ENCODE data around the gene FBXW5. TPM values are rescaled to one million over a fixed set of nuclear protein-coding genes. Genes with fewer than 3 reads are reported as not detected.

Gene FBXW5
- total RNA-seq, 1 experiment from 2014 or later: 50.8 TPM

DNA sequence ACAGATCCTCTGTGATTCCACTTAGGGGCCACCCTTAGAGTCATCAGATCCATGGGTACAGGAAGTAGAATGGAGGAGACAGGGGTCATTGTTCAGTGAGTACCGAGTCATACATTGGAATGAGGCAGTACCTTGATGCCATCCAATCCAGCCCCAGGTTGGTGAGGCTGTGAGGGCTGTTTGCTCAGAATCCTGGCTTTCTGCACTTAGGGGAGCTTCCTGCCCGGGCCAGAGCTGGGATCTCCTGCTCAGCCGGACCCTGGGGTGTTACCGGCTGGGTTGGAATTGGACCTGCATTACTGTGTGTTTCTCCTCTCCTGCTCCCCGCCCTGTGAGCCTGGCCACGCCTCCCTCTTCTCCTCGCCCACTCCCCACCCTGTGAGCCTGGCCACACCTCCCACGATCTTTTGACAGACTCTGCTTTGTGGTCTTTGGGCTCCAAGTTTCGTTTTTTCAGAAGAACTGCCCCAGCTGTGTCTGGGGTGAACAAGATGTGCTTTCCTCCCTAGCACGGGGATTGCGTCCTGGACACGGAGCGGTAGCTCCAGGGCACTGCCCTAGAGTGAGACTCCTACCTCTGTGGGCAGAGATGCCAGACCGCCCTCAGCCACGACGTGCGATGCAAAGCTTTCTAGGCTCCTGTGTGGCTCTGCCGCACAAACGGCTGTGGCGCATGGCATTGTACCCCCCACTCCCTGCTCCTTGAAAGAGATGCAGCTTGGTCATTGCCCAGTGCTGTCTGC is 42.9 kb downstream of the FBXW5 start:
- Mint-ChIP-seq H3K4me1 (ENCODE audit: low read depth, unreplicated experiment) (peaks cover 21% of the 10 kb centered on the region), H3K4me3 (ENCODE audit: low read depth, unreplicated experiment) (peak overlapping the region; percentile 58), H3K27me3 (ENCODE audit: unreplicated experiment) (no peaks in the 10 kb centered on the region), H3K9me3 (ENCODE audit: low read depth, unreplicated experiment) (no peaks in the 10 kb centered on the region), H3K36me3 (ENCODE audit: insufficient read depth, unreplicated experiment) (peaks cover 54% of the 10 kb centered on the region), H3K27ac (ENCODE audit: unreplicated experiment) (peak overlapping the region; percentile 95)
- intact Hi-C loops (cut with micrococcal nuclease; ENCODE audit: unreplicated experiment): loop anchor here (2.0 kb wide), 1 partner anchor 15 kb away; the partner anchor contains the start of gene TRAF2
- DNase-seq: peak; percentile 85
- no TSS peak for BruUV-seq (replicated peaks)
- TF ChIP-seq CTCF (IDR thresholded peaks at IDR 0.05; ENCODE audit: unreplicated experiment): no peak
- CTCF ChIA-PET: interaction anchor here (0.6 to 2.3 kb wide), 7 partner anchors 16 to 127 kb away, joined by 3 to 12 read pairs (median 4); partner anchors contain the start of gene TRAF2

DNA sequence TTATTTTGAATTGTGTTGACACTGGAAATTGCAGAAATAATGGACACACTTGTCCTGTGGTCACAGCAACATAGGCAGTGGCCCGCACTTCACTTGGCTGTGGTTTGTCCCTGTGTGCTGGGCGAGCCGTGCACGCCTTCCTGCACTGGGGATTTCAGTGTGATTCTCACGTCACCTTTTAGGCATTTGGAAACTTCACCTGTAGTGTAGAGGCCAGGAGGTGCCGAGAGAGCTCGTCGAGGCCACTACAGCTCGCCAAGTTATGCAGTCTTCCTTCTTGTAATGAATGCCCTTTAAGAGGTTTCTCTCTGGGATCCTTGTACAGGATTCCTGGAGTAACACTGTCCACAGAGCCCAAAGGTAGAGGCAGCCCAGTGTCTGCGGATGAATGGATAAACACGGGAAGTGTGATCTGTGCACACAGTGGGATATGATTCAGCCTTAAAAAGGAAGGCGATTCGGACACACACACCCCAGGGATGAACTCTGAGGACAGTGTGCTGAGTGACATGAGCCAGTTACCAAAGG is 43.5 kb downstream of the FBXW5 start:
- H3K36me3 Mint-ChIP-seq (ENCODE audit: insufficient read depth, unreplicated experiment): peaks cover 56% of the 10 kb centered on the region
- no peak for TF ChIP-seq CTCF (IDR thresholded peaks at IDR 0.05; ENCODE audit: unreplicated experiment)
- BruUV-seq (replicated peaks): TSS peak; percentile 81
- H3K27me3 Mint-ChIP-seq (ENCODE audit: unreplicated experiment): no peaks in the 10 kb centered on the region
- intact Hi-C loops (cut with micrococcal nuclease; ENCODE audit: unreplicated experiment): loop anchor here (2.0 kb wide), 1 partner anchor 14 kb away; the partner anchor contains the start of gene TRAF2
- CTCF ChIA-PET: interaction anchor here (0.6 to 2.3 kb wide), 6 partner anchors 15 to 128 kb away, joined by 3 to 12 read pairs (median 4); partner anchors contain the start of gene TRAF2
- peaks cover 21% of the 10 kb centered on the region for H3K4me1 Mint-ChIP-seq (ENCODE audit: low read depth, unreplicated experiment)
- DNase-seq: peak; percentile 63
- no peaks in the 10 kb centered on the region for H3K9me3 Mint-ChIP-seq (ENCODE audit: low read depth, unreplicated experiment)
- H3K4me3 Mint-ChIP-seq (ENCODE audit: low read depth, unreplicated experiment): peak overlapping the region; percentile 58
- H3K27ac Mint-ChIP-seq (ENCODE audit: unreplicated experiment): peak overlapping the region; percentile 95

DNA sequence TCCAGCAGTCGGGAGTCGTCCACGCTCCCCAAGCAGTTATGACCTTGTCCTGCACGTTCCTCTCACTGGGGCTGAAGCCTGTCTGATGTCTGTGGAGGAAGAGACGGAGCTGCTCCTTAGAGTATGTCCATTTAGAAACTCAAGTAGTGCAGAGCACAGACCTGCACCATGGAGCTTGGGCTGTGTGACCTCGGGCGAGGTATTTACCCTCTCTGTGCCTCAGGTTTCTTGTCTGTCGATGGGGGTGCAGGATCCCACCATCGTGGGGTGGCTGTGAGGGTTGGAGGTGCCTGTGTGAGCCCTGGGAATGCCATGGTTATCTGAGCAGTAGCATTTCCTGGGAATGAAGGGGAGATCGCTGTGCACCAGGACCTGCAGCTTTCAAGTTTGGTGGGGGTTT is 44.0 kb downstream of the FBXW5 start:
- no peak for TF ChIP-seq CTCF (IDR thresholded peaks at IDR 0.05; ENCODE audit: unreplicated experiment)
- CTCF ChIA-PET: interaction anchor here (0.6 to 2.3 kb wide), 4 partner anchors 14 to 522 kb away, joined by 4 to 12 read pairs (median 8); partner anchors contain the start of gene TRAF2
- peaks cover 59% of the 10 kb centered on the region for H3K36me3 Mint-ChIP-seq (ENCODE audit: insufficient read depth, unreplicated experiment)

DNA sequence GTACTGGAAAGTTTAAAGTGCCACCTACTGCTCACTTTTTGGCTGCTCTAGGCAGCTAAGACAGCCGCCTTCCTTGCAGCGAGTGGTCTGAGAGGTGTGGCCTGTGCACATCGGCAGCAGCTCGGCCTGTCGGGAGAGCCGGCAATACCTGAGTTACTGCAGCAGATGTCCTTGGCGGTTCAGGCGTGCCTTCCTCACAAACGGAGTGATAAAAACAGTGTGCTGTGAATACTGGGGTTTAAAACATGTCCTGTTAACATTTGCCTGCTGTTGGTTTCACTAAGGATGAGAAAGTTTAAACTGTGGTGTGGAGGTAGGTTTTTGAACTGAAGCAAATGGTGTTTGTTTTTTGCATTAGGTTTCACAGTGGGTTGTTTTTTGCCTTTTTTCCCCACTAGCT is 45.3 kb downstream of the FBXW5 start:
- Mint-ChIP-seq H3K9me3 (ENCODE audit: low read depth, unreplicated experiment) (no peaks in the 10 kb centered on the region), H3K27ac (ENCODE audit: unreplicated experiment) (no peak overlapping the region), H3K4me3 (ENCODE audit: low read depth, unreplicated experiment) (no peak overlapping the region), H3K36me3 (ENCODE audit: insufficient read depth, unreplicated experiment) (peaks cover 60% of the 10 kb centered on the region), H3K4me1 (ENCODE audit: low read depth, unreplicated experiment) (peaks cover 30% of the 10 kb centered on the region), H3K27me3 (ENCODE audit: unreplicated experiment) (no peaks in the 10 kb centered on the region)
- no peak for TF ChIP-seq CTCF (IDR thresholded peaks at IDR 0.05; ENCODE audit: unreplicated experiment)
- BruUV-seq (replicated peaks): no TSS peak
- intact Hi-C loops (cut with micrococcal nuclease; ENCODE audit: unreplicated experiment): no loop called here
- DNase-seq: no peak
- CTCF ChIA-PET: no interaction called here

More for the DNA sequence above, 44.0 kb downstream of the FBXW5 start:
- intact Hi-C loops (cut with micrococcal nuclease; ENCODE audit: unreplicated experiment): loop anchor here (2.0 kb wide), 1 partner anchor 14 kb away; the partner anchor contains the start of gene TRAF2
- Mint-ChIP-seq H3K4me1 (ENCODE audit: low read depth, unreplicated experiment) (peaks cover 21% of the 10 kb centered on the region), H3K27me3 (ENCODE audit: unreplicated experiment) (no peaks in the 10 kb centered on the region), H3K9me3 (ENCODE audit: low read depth, unreplicated experiment) (no peaks in the 10 kb centered on the region), H3K4me3 (ENCODE audit: low read depth, unreplicated experiment) (peak overlapping the region; percentile 58), H3K27ac (ENCODE audit: unreplicated experiment) (peak overlapping the region; percentile 95)
- DNase-seq: no peak
- no TSS peak for BruUV-seq (replicated peaks)
